HepG2 (cell line): ENCODE data around the gene DNAAF1. TPM values are rescaled to one million over a fixed set of nuclear protein-coding genes. Genes with fewer than 3 reads are reported as not detected.

ENCODE experiments used
- CREM ChIP-seq, 2 experiments: sonication (generic) in 1 of 2; formaldehyde crosslinking in 1 of 2; IDR thresholded peaks; 2 replicates each; pipeline versions ENCODE4 v1.4.0 to v1.6.1; 2016 to 2020; ENCODE audit warnings: antibody characterized with exemption in 1 of 2, mild to moderate bottlenecking in 1 of 2, missing genetic modification reagents in 1 of 2
- KIAA2018 ChIP-seq: sonication (generic); formaldehyde crosslinking; IDR thresholded peaks from 2 replicates; pipeline ENCODE4 v1.5.0; 2020; ENCODE audit warnings: mild to moderate bottlenecking, missing genetic modification reagents, borderline replicate concordance
- LBX2 ChIP-seq: sonication (generic); formaldehyde crosslinking; IDR thresholded peaks from 2 replicates; pipeline ENCODE4 v1.5.0; 2020; ENCODE audit warnings: missing genetic modification reagents, mild to moderate bottlenecking, borderline replicate concordance
- MIER2 ChIP-seq: IDR thresholded peaks from 2 replicates; pipeline ENCODE4 v1.6.1; 2016; ENCODE audit warnings: missing biosample characterization, missing genetic modification reagents
- MIXL1 ChIP-seq: IDR thresholded peaks from 2 replicates; pipeline ENCODE4 v1.6.1; 2016
- MTA3 ChIP-seq: sonication (generic); formaldehyde crosslinking; IDR thresholded peaks from 2 replicates; pipeline ENCODE4 v1.4.0; 2020; ENCODE audit warnings: missing genetic modification reagents
- MTERF4 ChIP-seq: sonication (generic); formaldehyde crosslinking; IDR thresholded peaks from 2 replicates; pipeline ENCODE4 v1.8.0; 2023; ENCODE audit warnings: mild to moderate bottlenecking, missing genetic modification reagents
- PHF21A ChIP-seq: sonication (generic); formaldehyde crosslinking; IDR thresholded peaks from 2 replicates; pipeline ENCODE4 v1.5.0; 2020; ENCODE audit warnings: mild to moderate bottlenecking, missing genetic modification reagents
- PLSCR1 ChIP-seq: sonication (generic); formaldehyde crosslinking; IDR thresholded peaks from 2 replicates; pipeline ENCODE4 v1.5.0; 2020; ENCODE audit warnings: missing genetic modification reagents, mild to moderate bottlenecking, borderline replicate concordance
- PREB ChIP-seq: sonication (generic); formaldehyde crosslinking; IDR thresholded peaks from 2 replicates; pipeline ENCODE4 v1.4.0; 2020; ENCODE audit warnings: missing genetic modification reagents
- REPIN1 ChIP-seq: sonication (generic); formaldehyde crosslinking; IDR thresholded peaks from 2 replicates; pipeline ENCODE4 v1.8.0; 2022; ENCODE audit warnings: missing genetic modification reagents, low read depth, mild to moderate bottlenecking, borderline replicate concordance
- SMAD9 ChIP-seq: sonication (generic); formaldehyde crosslinking; IDR thresholded peaks from 2 replicates; pipeline ENCODE4 v1.5.1; 2020; ENCODE audit warnings: mild to moderate bottlenecking, missing genetic modification reagents
- TFDP1 ChIP-seq: IDR thresholded peaks from 2 replicates; pipeline ENCODE4 v1.6.1; 2016; ENCODE audit warnings: missing compliant biosample characterization, missing genetic modification reagents, borderline replicate concordance
- ZNF678 ChIP-seq: sonication (generic); formaldehyde crosslinking; IDR thresholded peaks from 2 replicates; pipeline ENCODE4 v1.4.0; 2020; ENCODE audit warnings: mild to moderate bottlenecking, missing genetic modification reagents
- ZSCAN30 ChIP-seq: sonication (generic); formaldehyde crosslinking; IDR thresholded peaks from 2 replicates; pipeline ENCODE4 v1.5.0; 2020; ENCODE audit warnings: mild to moderate bottlenecking, missing genetic modification reagents
- polyA plus RNA-seq, 8 experiments: library from polyadenylated mRNA; depleted of rRNA in 3 of 8; stranded (reverse) in 7 of 8; unstranded in 1 of 8; fragments of >200 nt; fragmentation: Illumina TruSeq in 4 of 8; extraction: Trizol in 4 of 8; gene quantifications; 2 replicates each; pipeline versions ENCODE4 v1.2.1 to v1.2.3, GENCODE V29; 2011 to 2016; ENCODE audit warnings: low read depth in 4 of 8, missing spikeins in 1 of 8, mixed read lengths in 1 of 8; ENCODE audit not compliant: insufficient read depth in 1 of 8
- total RNA-seq, 5 experiments: library from RNA; depleted of rRNA; stranded (reverse); fragments of >200 nt; fragmentation: Illumina TruSeq; extraction: Trizol; gene quantifications; 2 replicates each; pipeline ENCODE4 v1.2.3, GENCODE V29; 2016; ENCODE audit warnings: low read depth in 1 of 5

Gene DNAAF1
- total and polyA plus RNA-seq, 2 of the 13 experiments (the other 11 are each of a cell fraction or from before 2014, with no cell fraction given), result 0.04 TPM; not detected in 1

GRCh38 chr16:84186685-84187437 is 41.8 kb downstream of the DNAAF1 start, which contains the start of gene TAF1C (continued):
- 0 out of 2 replicates have a peak, but pooled peaks have one; percentile 12 for TF ChIP-seq ZNF678 (CRISPR knock-in tag)
- peak; percentile 63; the same call in 1 of the 2 replicates for TF ChIP-seq TFDP1 (CRISPR knock-in tag)
- peak; percentile 97; the same call in 1 of the 2 replicates for TF ChIP-seq MTERF4
- no peak for TF ChIP-seq PLSCR1 (CRISPR knock-in tag)
- TF ChIP-seq PREB, result 0 out of 2 replicates have a peak, but pooled peaks have one; percentile 16
- peak; percentile 81 for TF ChIP-seq MIER2 (CRISPR knock-in tag)
- peak; percentile 69; the same call in 1 of the 2 replicates for TF ChIP-seq CREM (IDR thresholded peaks at IDR 0.05)
- TF ChIP-seq CREM (CRISPR knock-in tag; IDR thresholded peaks at IDR 0.05), result 0 out of 2 replicates have a peak, but pooled peaks have one; percentile 15
- TF ChIP-seq KIAA2018, result no peak
- peak; percentile 81; the same call in 1 of the 2 replicates for TF ChIP-seq REPIN1 (CRISPR knock-in tag)
- no peak for TF ChIP-seq LBX2
- TF ChIP-seq MIXL1, result no peak; the same call in 1 of the 2 replicates
- TF ChIP-seq MTA3, result no peak
- no peak for TF ChIP-seq SMAD9 (CRISPR knock-in tag)
- no peak for TF ChIP-seq PHF21A (CRISPR knock-in tag)
- TF ChIP-seq ZSCAN30 (CRISPR knock-in tag), result 0 out of 2 replicates have a peak, but pooled peaks have one; percentile 42
